Right lobe of liver (tissue), 4 donors: ENCODE measurements around the gene NUDT16.

Experiments used
- POLR2A ChIP-seq: fragments of 450-650 bp; IDR thresholded peaks from one replicate; pipeline ENCODE4 v1.6.1; 2017; ENCODE audit warnings: antibody characterized with exemption, mild to moderate bottlenecking
- TF ChIP-seq, protein P1 (sequence below), 4 donors: fragments of 200-600 bp in 3 of 4; fragments of 450-650 bp in 1 of 4; IDR thresholded peaks; one replicate each; pipeline versions ENCODE4 v1.5.1 to v1.8.0; 2016 to 2022; ENCODE audit warnings: antibody characterized with exemption in 4 of 4, mild to moderate bottlenecking in 2 of 4
- donor health status: DM: no; HTN: no; CAD: no.
- donor health status: DM: no; HTN: no; CAD: no.
- donor health status: DM: no; HTN: yes; CAD: no.

DNA sequence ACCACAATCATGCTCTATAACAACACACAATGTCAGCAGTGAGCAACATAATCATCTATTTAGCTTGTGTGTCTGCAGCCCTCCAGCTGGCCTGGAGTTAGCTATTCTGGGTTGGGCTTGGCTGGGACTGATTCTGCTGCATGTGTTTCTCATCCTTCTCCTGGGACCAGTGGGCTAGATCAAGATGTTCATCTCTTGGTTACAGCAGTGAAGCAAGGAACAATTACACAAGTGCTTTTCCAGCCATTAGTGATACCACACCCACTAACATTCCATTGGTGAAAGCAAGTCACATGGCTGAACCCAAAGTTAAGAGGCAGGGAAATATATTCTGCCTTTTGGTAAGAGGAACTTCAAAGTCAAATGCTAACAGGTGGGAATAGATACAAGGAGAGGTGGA lies 14.6 kb downstream of the NUDT16 start:
- TF ChIP-seq, protein P1, sequence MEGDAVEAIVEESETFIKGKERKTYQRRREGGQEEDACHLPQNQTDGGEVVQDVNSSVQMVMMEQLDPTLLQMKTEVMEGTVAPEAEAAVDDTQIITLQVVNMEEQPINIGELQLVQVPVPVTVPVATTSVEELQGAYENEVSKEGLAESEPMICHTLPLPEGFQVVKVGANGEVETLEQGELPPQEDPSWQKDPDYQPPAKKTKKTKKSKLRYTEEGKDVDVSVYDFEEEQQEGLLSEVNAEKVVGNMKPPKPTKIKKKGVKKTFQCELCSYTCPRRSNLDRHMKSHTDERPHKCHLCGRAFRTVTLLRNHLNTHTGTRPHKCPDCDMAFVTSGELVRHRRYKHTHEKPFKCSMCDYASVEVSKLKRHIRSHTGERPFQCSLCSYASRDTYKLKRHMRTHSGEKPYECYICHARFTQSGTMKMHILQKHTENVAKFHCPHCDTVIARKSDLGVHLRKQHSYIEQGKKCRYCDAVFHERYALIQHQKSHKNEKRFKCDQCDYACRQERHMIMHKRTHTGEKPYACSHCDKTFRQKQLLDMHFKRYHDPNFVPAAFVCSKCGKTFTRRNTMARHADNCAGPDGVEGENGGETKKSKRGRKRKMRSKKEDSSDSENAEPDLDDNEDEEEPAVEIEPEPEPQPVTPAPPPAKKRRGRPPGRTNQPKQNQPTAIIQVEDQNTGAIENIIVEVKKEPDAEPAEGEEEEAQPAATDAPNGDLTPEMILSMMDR (IDR thresholded peaks at IDR 0.05), result no peak
- TF ChIP-seq POLR2A, result no peak
